Muscle layer of duodenum (tissue), 2 donors: ENCODE data around the gene POLR1E.

Experiments
- H3K27ac ChIP-seq: one replicate; pipeline ENCODE4 v1.7.0; 2013; ENCODE audit warnings: mild to moderate bottlenecking, low read length
- H3K27me3 ChIP-seq: one replicate; pipeline ENCODE4 v1.7.0; 2013; ENCODE audit warnings: low read depth, mild to moderate bottlenecking, control low read depth, low read length
- H3K36me3 ChIP-seq, 2 donors: one replicate each; pipeline ENCODE4 v1.7.0; 2013; ENCODE audit warnings: low read length in 2 of 2, control low read depth in 1 of 2, mild to moderate bottlenecking in 1 of 2; ENCODE audit not compliant: insufficient read depth in 2 of 2, control insufficient read depth in 1 of 2
- H3K4me1 ChIP-seq, 2 donors: one replicate each; pipeline ENCODE4 v1.7.0; 2013; ENCODE audit warnings: low read length in 2 of 2, mild to moderate bottlenecking in 2 of 2, control low read depth in 1 of 2, moderate library complexity in 1 of 2; ENCODE audit not compliant: insufficient read depth in 2 of 2, control insufficient read depth in 1 of 2
- H3K4me3 ChIP-seq, 2 donors: one replicate each; pipeline ENCODE4 v1.7.0; 2013; ENCODE audit warnings: low read length in 2 of 2, low read depth in 1 of 2, mild to moderate bottlenecking in 1 of 2
- H3K9me3 ChIP-seq, 2 donors: one replicate each; pipeline ENCODE4 v1.7.0; 2013; ENCODE audit warnings: low read length in 2 of 2, control low read depth in 1 of 2, mild to moderate bottlenecking in 1 of 2; ENCODE audit not compliant: control insufficient read depth in 1 of 2
- donor health status: healthy.

The POLR1E gene

GRCh38 chr9:37486256-37486615 lies 488 bp downstream of the POLR1E start:
- H3K27me3 ChIP-seq = peaks cover 6% of the 10 kb centered on the region
- H3K9me3 ChIP-seq = no peaks in the 10 kb centered on the region
- peaks cover 16 to 26% of the 10 kb centered on the region in 2 donors for H3K4me1 ChIP-seq
- peaks cover 0 to 14% of the 10 kb centered on the region in 2 donors for H3K36me3 ChIP-seq
- H3K27ac ChIP-seq = peak overlapping the region; percentile 83
- H3K4me3 ChIP-seq = peak overlapping the region; percentile 74 to 81

- H3K36me3 ChIP-seq = peaks cover under 1 to 16% of the 10 kb centered on the region in 2 donors
- peaks cover 16 to 26% of the 10 kb centered on the region in 2 donors for H3K4me1 ChIP-seq
- H3K4me3 ChIP-seq = peak overlapping the region; percentile 74 to 81
- peak overlapping the region; percentile 83 for H3K27ac ChIP-seq
- H3K27me3 ChIP-seq = no peaks in the 10 kb centered on the region
- no peaks in the 10 kb centered on the region for H3K9me3 ChIP-seq
Observed at GRCh38 chr9:37486616-37487548, 1.1 kb downstream of the POLR1E start.

GRCh38 chr9:37491939-37492338 lies 6.2 kb downstream of the POLR1E start:
- peaks cover 3 to 13% of the 10 kb centered on the region in 2 donors for H3K4me1 ChIP-seq
- no peak overlapping the region for H3K4me3 ChIP-seq
- H3K27ac ChIP-seq = no peak overlapping the region
- H3K27me3 ChIP-seq = no peaks in the 10 kb centered on the region
- peaks cover 37 to 62% of the 10 kb centered on the region in 2 donors for H3K36me3 ChIP-seq
- H3K9me3 ChIP-seq = no peaks in the 10 kb centered on the region

GRCh38 chr9:37495571-37495970 lies 9.8 kb downstream of the POLR1E start:
- no peaks in the 10 kb centered on the region for H3K9me3 ChIP-seq
- peaks cover 55 to 78% of the 10 kb centered on the region in 2 donors for H3K36me3 ChIP-seq
- H3K4me3 ChIP-seq = no peak overlapping the region
- no peaks in the 10 kb centered on the region for H3K4me1 ChIP-seq
- H3K27ac ChIP-seq = no peak overlapping the region
- H3K27me3 ChIP-seq = no peaks in the 10 kb centered on the region

- Histone ChIP-seq H3K27me3 (no peaks in the 10 kb centered on the region), H3K36me3 (peaks cover 59 to 80% of the 10 kb centered on the region in 2 donors), H3K9me3 (no peaks in the 10 kb centered on the region), H3K4me3 (no peak overlapping the region), H3K4me1 (no peaks in the 10 kb centered on the region), H3K27ac (no peak overlapping the region)
Observed at GRCh38 chr9:37496020-37496419, 10.3 kb downstream of the POLR1E start.

- H3K36me3 ChIP-seq = peaks cover 67 to 84% of the 10 kb centered on the region in 2 donors
- H3K27ac ChIP-seq = no peak overlapping the region
- no peaks in the 10 kb centered on the region for H3K9me3 ChIP-seq
- H3K4me3 ChIP-seq = no peak overlapping the region
- H3K27me3 ChIP-seq = no peaks in the 10 kb centered on the region
- no peaks in the 10 kb centered on the region for H3K4me1 ChIP-seq
Observed at GRCh38 chr9:37497320-37497719, 11.6 kb downstream of the POLR1E start.

GRCh38 chr9:37498457-37498856 lies 12.7 kb downstream of the POLR1E start:
- H3K36me3 ChIP-seq = peaks cover 66 to 84% of the 10 kb centered on the region in 2 donors

GRCh38 chr9:37499297-37499696 lies 13.5 kb downstream of the POLR1E start:
- H3K27me3 ChIP-seq = no peaks in the 10 kb centered on the region
- H3K36me3 ChIP-seq = peaks cover 68 to 82% of the 10 kb centered on the region in 2 donors
- H3K4me1 ChIP-seq = no peaks in the 10 kb centered on the region
- H3K9me3 ChIP-seq = no peaks in the 10 kb centered on the region
- no peak overlapping the region for H3K4me3 ChIP-seq
- no peak overlapping the region for H3K27ac ChIP-seq

More at GRCh38 chr9:37498457-37498856, 12.7 kb downstream of the POLR1E start:
- Histone ChIP-seq H3K27me3 (no peaks in the 10 kb centered on the region), H3K4me1 (no peaks in the 10 kb centered on the region), H3K4me3 (no peak overlapping the region), H3K9me3 (no peaks in the 10 kb centered on the region), H3K27ac (no peak overlapping the region)

- Histone ChIP-seq H3K4me1 (no peaks in the 10 kb centered on the region), H3K27me3 (no peaks in the 10 kb centered on the region), H3K36me3 (peaks cover 54 to 64% of the 10 kb centered on the region in 2 donors), H3K9me3 (no peaks in the 10 kb centered on the region), H3K4me3 (no peak overlapping the region), H3K27ac (no peak overlapping the region)
Observed at GRCh38 chr9:37501957-37502596, 16.3 kb downstream of the POLR1E start.

GRCh38 chr9:37503736-37504135 lies 18.0 kb downstream of the POLR1E start:
- H3K4me1 ChIP-seq = no peaks in the 10 kb centered on the region
- H3K36me3 ChIP-seq = peaks cover 39 to 53% of the 10 kb centered on the region in 2 donors
- H3K9me3 ChIP-seq = no peaks in the 10 kb centered on the region
- H3K27ac ChIP-seq = no peak overlapping the region
- no peak overlapping the region for H3K4me3 ChIP-seq
- no peaks in the 10 kb centered on the region for H3K27me3 ChIP-seq

- Histone ChIP-seq H3K27me3 (no peaks in the 10 kb centered on the region), H3K4me1 (no peaks in the 10 kb centered on the region), H3K4me3 (no peak overlapping the region), H3K36me3 (peaks cover 39 to 47% of the 10 kb centered on the region in 2 donors), H3K27ac (no peak overlapping the region), H3K9me3 (no peaks in the 10 kb centered on the region)
Observed at GRCh38 chr9:37504605-37505004, 18.9 kb downstream of the POLR1E start.
